Effector memory CD4-positive, alpha-beta T cell (primary cell): ENCODE data around the gene PTPN9.
"Not testable (repeated sequence)": the region's sequence is repeated elsewhere in the genome, so short reads cannot be mapped to it uniquely, and the experiment has no call there.

ENCODE experiments used
- DNase-seq, 3 donors: peaks; one replicate each; pipeline ENCODE4 v3.0.0-alpha.2; 2020
- H3K27ac ChIP-seq: 2 replicates; pipeline ENCODE4 v1.7.0; 2013; ENCODE audit warnings: mild to moderate bottlenecking, low read length, moderate library complexity; ENCODE audit not compliant: insufficient read depth, poor library complexity, severe bottlenecking
- H3K27me3 ChIP-seq: replicated peaks from 2 replicates; pipeline ENCODE4 v1.7.0; 2013; ENCODE audit warnings: mild to moderate bottlenecking, low read length; ENCODE audit not compliant: insufficient read depth, control insufficient read depth, poor library complexity, severe bottlenecking
- H3K36me3 ChIP-seq: 2 replicates; pipeline ENCODE4 v1.7.0; 2013; ENCODE audit warnings: mild to moderate bottlenecking, low read length, moderate library complexity; ENCODE audit not compliant: control insufficient read depth, insufficient read depth
- H3K4me1 ChIP-seq: 2 replicates; pipeline ENCODE4 v1.7.0; 2013; ENCODE audit warnings: low read length, mild to moderate bottlenecking; ENCODE audit not compliant: control insufficient read depth, insufficient read depth, poor library complexity, severe bottlenecking
- H3K4me3 ChIP-seq: 2 replicates; pipeline ENCODE4 v1.7.0; 2013; ENCODE audit warnings: low read length, low read depth, mild to moderate bottlenecking; ENCODE audit not compliant: insufficient read depth, poor library complexity, severe bottlenecking
- H3K9me3 ChIP-seq: 2 replicates; pipeline ENCODE4 v1.7.0; 2013; ENCODE audit warnings: mild to moderate bottlenecking, low read length, moderate library complexity; ENCODE audit not compliant: control insufficient read depth

Gene PTPN9

GRCh38 chr15:75449585-75450306 is 129.4 kb downstream of the PTPN9 start:
- no peaks in the 10 kb centered on the region for H3K27me3 ChIP-seq
- peaks cover 31% of the 10 kb centered on the region for H3K4me1 ChIP-seq
- H3K4me3 ChIP-seq = peak overlapping the region; percentile 84
- H3K9me3 ChIP-seq = no peaks in the 10 kb centered on the region
- H3K36me3 ChIP-seq = no peaks in the 10 kb centered on the region
- peak overlapping the region; percentile 99 for H3K27ac ChIP-seq
- no peak for DNase-seq

- not testable (repeated sequence) for H3K4me3 ChIP-seq, H3K9me3 ChIP-seq, H3K36me3 ChIP-seq, H3K27me3 ChIP-seq, H3K27ac ChIP-seq, DNase-seq
- H3K4me1 ChIP-seq = peaks cover 36% of the 10 kb centered on the region
Observed at GRCh38 chr15:75448171-75448570, 130.9 kb downstream of the PTPN9 start.

- peak overlapping the region; percentile 6 for H3K27ac ChIP-seq
- no peaks in the 10 kb centered on the region for H3K36me3 ChIP-seq
- peaks cover 28% of the 10 kb centered on the region for H3K4me1 ChIP-seq
Observed at GRCh38 chr15:75446151-75446550, 133.0 kb downstream of the PTPN9 start.

GRCh38 chr15:75445324-75445723 is 133.8 kb downstream of the PTPN9 start:
- not testable (repeated sequence) for H3K27me3 ChIP-seq, H3K27ac ChIP-seq, H3K36me3 ChIP-seq, H3K4me3 ChIP-seq, DNase-seq, H3K9me3 ChIP-seq
- peaks cover 28% of the 10 kb centered on the region for H3K4me1 ChIP-seq

More at GRCh38 chr15:75446151-75446550, 133.0 kb downstream of the PTPN9 start:
- Histone ChIP-seq H3K9me3 (no peaks in the 10 kb centered on the region), H3K27me3 (no peaks in the 10 kb centered on the region), H3K4me3 (no peak overlapping the region)
- no peak for DNase-seq

- H3K27ac ChIP-seq, DNase-seq, H3K4me3 ChIP-seq, H3K9me3 ChIP-seq, H3K36me3 ChIP-seq, H3K27me3 ChIP-seq: not testable (repeated sequence)
- H3K4me1 ChIP-seq = peaks cover 24% of the 10 kb centered on the region
Observed at GRCh38 chr15:75443972-75444453, 135.1 kb downstream of the PTPN9 start.

- H3K27ac ChIP-seq = no peak overlapping the region
- peaks cover 8% of the 10 kb centered on the region for H3K36me3 ChIP-seq
- H3K9me3 ChIP-seq = no peaks in the 10 kb centered on the region
- H3K27me3 ChIP-seq = no peaks in the 10 kb centered on the region
- DNase-seq = no peak
- no peak overlapping the region for H3K4me3 ChIP-seq
- peaks cover 2% of the 10 kb centered on the region for H3K4me1 ChIP-seq
Observed at GRCh38 chr15:75437721-75438120, 141.4 kb downstream of the PTPN9 start.

- no peaks in the 10 kb centered on the region for H3K9me3 ChIP-seq
- H3K36me3 ChIP-seq = peaks cover 8% of the 10 kb centered on the region
- H3K4me3 ChIP-seq = no peak overlapping the region
- H3K27ac ChIP-seq = no peak overlapping the region
- H3K27me3 ChIP-seq = no peaks in the 10 kb centered on the region
- H3K4me1 ChIP-seq = peaks cover 6% of the 10 kb centered on the region
- no peak for DNase-seq
Observed at GRCh38 chr15:75436881-75437280, 142.2 kb downstream of the PTPN9 start.

- Histone ChIP-seq H3K27ac (no peak overlapping the region), H3K4me3 (no peak overlapping the region), H3K27me3 (no peaks in the 10 kb centered on the region), H3K4me1 (peaks cover 12% of the 10 kb centered on the region), H3K9me3 (no peaks in the 10 kb centered on the region), H3K36me3 (peaks cover 18% of the 10 kb centered on the region)
- DNase-seq = no peak
Observed at GRCh38 chr15:75431682-75432081, 147.4 kb downstream of the PTPN9 start.

- no peak for DNase-seq
- Histone ChIP-seq H3K4me3 (no peak overlapping the region), H3K9me3 (no peaks in the 10 kb centered on the region), H3K36me3 (peaks cover 20% of the 10 kb centered on the region), H3K4me1 (peaks cover 12% of the 10 kb centered on the region), H3K27me3 (no peaks in the 10 kb centered on the region), H3K27ac (no peak overlapping the region)
Observed at GRCh38 chr15:75431270-75431669, 147.8 kb downstream of the PTPN9 start.

GRCh38 chr15:75430259-75430658 is 148.9 kb downstream of the PTPN9 start:
- peaks cover 15% of the 10 kb centered on the region for H3K4me1 ChIP-seq
- H3K27ac ChIP-seq = no peak overlapping the region
- DNase-seq = no peak
- no peak overlapping the region for H3K4me3 ChIP-seq
- no peaks in the 10 kb centered on the region for H3K27me3 ChIP-seq
- no peaks in the 10 kb centered on the region for H3K9me3 ChIP-seq
- H3K36me3 ChIP-seq = peaks cover 23% of the 10 kb centered on the region
